Neural progenitor cell (in vitro differentiated cells): ENCODE measurements around the gene GNL2. TPM values are rescaled to one million over a fixed set of nuclear protein-coding genes. Genes with fewer than 3 reads are reported as not detected.

Experiments used
- DNase-seq: peaks from one replicate; pipeline ENCODE4 v3.0.0-alpha.2; 2016; ENCODE audit warnings: low spot score
- H2AFZ ChIP-seq: fragments of 200-600 bp; sonication (generic); replicated peaks from 2 replicates; pipeline ENCODE4 v1.6.1; 2016; ENCODE audit warnings: antibody characterized with exemption
- H3F3A ChIP-seq: fragments of 200-600 bp; sonication (generic); 2 replicates; pipeline ENCODE4 v1.6.1; 2016; ENCODE audit warnings: antibody characterized with exemption, low read depth
- H3K27ac ChIP-seq: fragments of 200-600 bp; sonication (generic); 2 replicates; pipeline ENCODE4 v1.5.1; 2016; ENCODE audit warnings: mild to moderate bottlenecking
- H3K27me3 ChIP-seq: fragments of 200-600 bp; sonication (generic); 2 replicates; pipeline ENCODE4 v1.6.1; 2016; ENCODE audit warnings: mild to moderate bottlenecking, moderate library complexity
- H3K36me3 ChIP-seq: fragments of 200-600 bp; sonication (generic); 2 replicates; pipeline ENCODE4 v1.5.1; 2016
- H3K4me1 ChIP-seq: fragments of 200-600 bp; sonication (generic); 2 replicates; pipeline ENCODE4 v1.6.1; 2016; ENCODE audit warnings: mixed run types
- H3K4me2 ChIP-seq: fragments of 200-600 bp; sonication (generic); 2 replicates; pipeline ENCODE4 v1.6.1; 2016
- H3K4me3 ChIP-seq: fragments of 200-600 bp; sonication (generic); 2 replicates; pipeline ENCODE4 v1.5.1; 2016
- H3K79me2 ChIP-seq: fragments of 200-600 bp; sonication (generic); 2 replicates; pipeline ENCODE4 v1.6.1; 2016; ENCODE audit warnings: low read depth
- H3K9ac ChIP-seq: fragments of 200-600 bp; sonication (generic); 2 replicates; pipeline ENCODE4 v1.6.1; 2016
- H3K9me3 ChIP-seq: fragments of 200-600 bp; sonication (generic); 2 replicates; pipeline ENCODE4 v1.5.1; 2016; ENCODE audit warnings: low read depth
- H4K20me1 ChIP-seq: fragments of 200-600 bp; sonication (generic); 2 replicates; pipeline ENCODE4 v1.6.1; 2016; ENCODE audit warnings: low read depth
- H3K27ac Mint-ChIP-seq: 3 replicates; pipeline ENCODE4 v1.8.0; 2021; ENCODE audit warnings: mixed read lengths
- H3K27me3 Mint-ChIP-seq: 2 replicates; pipeline ENCODE4 v1.8.0; 2022; ENCODE audit warnings: low read depth, mild to moderate bottlenecking, inconsistent platforms, moderate library complexity, mixed read lengths; ENCODE audit not compliant: insufficient read depth
- H3K36me3 Mint-ChIP-seq: 3 replicates; pipeline ENCODE4 v1.8.0; 2021; ENCODE audit warnings: mixed read lengths
- H3K4me1 Mint-ChIP-seq: 3 replicates; pipeline ENCODE4 v1.8.0; 2021; ENCODE audit warnings: mixed read lengths
- H3K4me3 Mint-ChIP-seq: 3 replicates; pipeline ENCODE4 v1.8.0; 2021; ENCODE audit warnings: mild to moderate bottlenecking, moderate library complexity, mixed read lengths
- H3K9me3 Mint-ChIP-seq: 3 replicates; pipeline ENCODE4 v1.8.0; 2020; ENCODE audit warnings: mixed read lengths
- CTCF ChIP-seq: fragments of 200-600 bp; sonication (generic); IDR thresholded peaks from 2 replicates; pipeline ENCODE4 v1.5.1; 2017; ENCODE audit warnings: antibody characterized with exemption, mild to moderate bottlenecking
- EZH2 ChIP-seq: fragments of 200-600 bp; sonication (generic); IDR thresholded peaks from 2 replicates; pipeline ENCODE4 v1.6.1; 2017; ENCODE audit warnings: antibody characterized with exemption, mild to moderate bottlenecking, moderate library complexity
- EZH2phosphoT487 ChIP-seq: fragments of 200-600 bp; sonication (generic); IDR thresholded peaks from 2 replicates; pipeline ENCODE4 v1.6.1; 2017; ENCODE audit warnings: antibody characterized with exemption
- total RNA-seq: library from RNA; depleted of rRNA; stranded (reverse); fragments of >200 nt; gene quantifications from 2 replicates; pipeline ENCODE4 v1.2.3, GENCODE V29; 2015; ENCODE audit warnings: low replicate concordance

GNL2 gene
- total RNA-seq, 1 donor from 2014 or later: 67.1 TPM

GRCh38 chr1:37633040-37633937 lies 37.6 kb upstream of the GNL2 start:
- peaks cover 57% of the 10 kb centered on the region for H4K20me1 ChIP-seq
- no peaks in the 10 kb centered on the region for H3K9me3 ChIP-seq
- peak; percentile 46 for DNase-seq
- Mint-ChIP-seq H3K36me3 (peaks cover 4% of the 10 kb centered on the region), H3K4me3 (peak overlapping the region; percentile 94), H3K4me1 (peaks cover 68% of the 10 kb centered on the region), H3K9me3 (peaks cover 2% of the 10 kb centered on the region), H3K27me3 (peaks cover 53% of the 10 kb centered on the region), H3K27ac (peak overlapping the region; percentile 94)
- peak overlapping the region; percentile 52 for H3K4me3 ChIP-seq
- no peak for TF ChIP-seq CTCF
- no peak for TF ChIP-seq EZH2phosphoT487
- no peak for TF ChIP-seq EZH2
- H3K4me1 ChIP-seq: peaks cover 56% of the 10 kb centered on the region
- H3K27me3 ChIP-seq: peaks cover 100% of the 10 kb centered on the region
- H3K9ac ChIP-seq: no peak overlapping the region
- no peak overlapping the region for H3K27ac ChIP-seq
- peak overlapping the region; percentile 90 for H3K4me2 ChIP-seq
- H3K36me3 ChIP-seq: no peaks in the 10 kb centered on the region
- H3F3A ChIP-seq: peaks cover 62% of the 10 kb centered on the region
- H2AFZ ChIP-seq: no peak overlapping the region
- no peaks in the 10 kb centered on the region for H3K79me2 ChIP-seq

GRCh38 chr1:37631036-37631435 lies 35.3 kb upstream of the GNL2 start:
- H3F3A ChIP-seq: peaks cover 62% of the 10 kb centered on the region
- H3K9me3 ChIP-seq: no peaks in the 10 kb centered on the region
- no peaks in the 10 kb centered on the region for H3K36me3 ChIP-seq
- no peak overlapping the region for H3K4me3 ChIP-seq
- peaks cover 80% of the 10 kb centered on the region for H3K4me1 Mint-ChIP-seq
- H3K27me3 Mint-ChIP-seq: peaks cover 49% of the 10 kb centered on the region
- peaks cover 57% of the 10 kb centered on the region for H4K20me1 ChIP-seq
- H3K27me3 ChIP-seq: peaks cover 100% of the 10 kb centered on the region
- H2AFZ ChIP-seq: no peak overlapping the region
- H3K4me1 ChIP-seq: peaks cover 69% of the 10 kb centered on the region
- peak; percentile 64 for DNase-seq
- no peak overlapping the region for H3K27ac Mint-ChIP-seq
- no peak overlapping the region for H3K9ac ChIP-seq
- H3K4me3 Mint-ChIP-seq: peak overlapping the region; percentile 46
- no peak for TF ChIP-seq EZH2
- H3K79me2 ChIP-seq: no peaks in the 10 kb centered on the region
- H3K4me2 ChIP-seq: peak overlapping the region; percentile 67
- H3K9me3 Mint-ChIP-seq: peaks cover 2% of the 10 kb centered on the region
- no peak overlapping the region for H3K27ac ChIP-seq
- H3K36me3 Mint-ChIP-seq: peaks cover 12% of the 10 kb centered on the region

GRCh38 chr1:37630426-37631028 lies 34.8 kb upstream of the GNL2 start:
- peaks cover 77% of the 10 kb centered on the region for H3K4me1 Mint-ChIP-seq
- peaks cover 2% of the 10 kb centered on the region for H3K9me3 Mint-ChIP-seq
- Histone ChIP-seq H3K4me2 (peak overlapping the region; percentile 67), H3K27ac (no peak overlapping the region), H4K20me1 (peaks cover 54% of the 10 kb centered on the region), H3K9me3 (no peaks in the 10 kb centered on the region), H3K36me3 (no peaks in the 10 kb centered on the region), H3K27me3 (peaks cover 100% of the 10 kb centered on the region), H3K79me2 (no peaks in the 10 kb centered on the region), H3F3A (peaks cover 57% of the 10 kb centered on the region), H3K9ac (no peak overlapping the region), H2AFZ (no peak overlapping the region), H3K4me1 (peaks cover 69% of the 10 kb centered on the region), H3K4me3 (peak overlapping the region; percentile 21)
- peak overlapping the region; percentile 96 for H3K27ac Mint-ChIP-seq
- peak; percentile 95 for DNase-seq
- peaks cover 46% of the 10 kb centered on the region for H3K27me3 Mint-ChIP-seq
- peak overlapping the region; percentile 82 for H3K4me3 Mint-ChIP-seq
- peaks cover 14% of the 10 kb centered on the region for H3K36me3 Mint-ChIP-seq
- TF ChIP-seq EZH2phosphoT487 (peak; percentile 36), EZH2 (no peak), CTCF (no peak)
